Measurements from ENCODE around the gene MAD2L2.

Gene MAD2L2

DNA sequence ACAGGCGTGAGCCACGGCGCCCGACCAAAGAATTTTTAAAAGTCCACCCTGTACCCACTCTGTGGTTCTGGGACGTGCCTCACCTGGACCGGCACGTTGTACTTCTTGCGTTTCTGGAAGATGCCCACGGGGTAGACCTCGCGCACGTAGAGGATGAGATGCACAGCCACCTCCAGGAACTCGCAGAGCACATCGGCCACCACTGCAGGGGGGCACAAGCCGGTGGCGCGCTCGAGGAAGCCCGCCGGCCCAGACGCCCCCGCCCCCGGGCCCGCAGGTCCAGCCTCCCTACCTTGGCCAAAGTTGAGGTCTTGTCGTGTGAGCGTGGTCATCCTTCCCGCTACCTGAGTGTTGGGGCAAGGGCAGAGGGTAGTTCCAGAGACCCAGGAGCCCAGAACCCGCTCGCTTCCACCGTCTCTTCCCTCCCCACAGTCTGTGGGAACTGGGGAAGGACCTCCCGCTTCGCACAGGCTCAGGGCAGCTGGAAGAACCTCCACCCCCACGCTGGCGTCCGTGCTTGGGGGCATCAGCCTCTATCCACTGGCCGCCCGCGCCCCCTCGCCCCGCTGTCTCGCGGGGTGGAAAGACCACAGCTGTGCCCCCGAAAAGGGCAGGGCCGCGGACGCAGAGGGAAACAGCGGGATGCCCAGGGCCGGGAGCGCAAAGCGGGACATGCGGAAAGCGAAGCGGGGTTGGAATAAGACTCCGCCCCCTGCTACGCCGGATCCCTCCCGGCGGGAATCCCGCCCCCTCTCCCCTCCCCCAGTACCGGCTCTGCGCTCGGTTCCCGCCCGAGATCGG lies 478 bp downstream of the MAD2L2 start:
- DNase-seq: peak; percentile 82

DNA sequence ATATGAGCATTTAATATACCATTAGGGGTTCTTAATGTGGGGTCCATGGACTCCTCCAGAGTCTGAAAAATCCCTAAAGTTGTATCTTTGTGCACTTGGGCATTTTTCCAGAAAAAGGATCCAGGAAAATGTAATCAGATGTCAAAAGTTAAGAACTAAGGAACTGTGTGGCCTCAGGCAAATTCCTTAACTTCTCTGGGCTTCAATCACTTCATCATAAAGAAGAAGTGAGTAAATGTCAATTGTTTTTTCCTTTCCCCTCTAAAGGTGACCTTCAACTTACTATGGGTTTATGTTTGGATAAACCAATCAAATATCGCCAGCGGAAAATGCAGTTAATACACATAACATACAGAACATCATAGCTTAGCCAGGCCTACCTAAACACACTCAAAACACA lies 2.5 kb downstream of the MAD2L2 start:
- no peak for DNase-seq

DNA sequence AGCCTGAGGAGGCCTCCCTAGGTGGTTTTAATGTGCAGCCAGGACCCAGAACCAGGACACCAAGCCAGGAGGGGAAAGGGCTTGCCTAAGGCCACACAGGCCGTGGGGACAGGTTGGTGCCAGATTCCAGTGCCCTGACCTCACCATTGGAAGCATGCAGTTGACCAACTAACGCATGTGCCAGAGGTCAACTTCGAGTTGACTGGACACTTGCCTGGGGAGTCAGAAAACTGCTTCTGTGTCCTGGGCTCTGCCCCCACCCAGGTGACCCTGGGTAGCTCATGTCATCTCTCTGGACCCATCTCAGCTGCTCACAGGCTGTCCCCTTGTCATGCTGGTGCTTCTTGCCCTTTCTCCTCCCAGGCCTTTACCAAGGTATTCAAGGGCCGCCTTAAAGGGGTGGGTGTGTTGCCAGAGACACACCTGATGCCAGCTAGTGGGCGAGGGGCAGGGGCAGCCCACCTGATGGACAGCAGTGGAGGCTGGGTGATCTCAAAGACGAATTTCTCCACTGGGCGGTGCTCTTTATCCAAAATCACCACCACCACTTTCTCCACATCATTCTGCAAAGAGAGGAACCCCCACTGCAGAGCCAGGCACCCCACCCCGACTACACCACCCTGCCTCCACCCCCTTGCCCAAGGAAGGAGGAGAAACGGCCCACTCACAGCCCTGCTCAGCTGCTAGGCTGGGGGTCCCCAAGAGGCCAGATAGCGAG lies 4.4 kb downstream of the MAD2L2 start:
- DNase-seq: no peak

DNA sequence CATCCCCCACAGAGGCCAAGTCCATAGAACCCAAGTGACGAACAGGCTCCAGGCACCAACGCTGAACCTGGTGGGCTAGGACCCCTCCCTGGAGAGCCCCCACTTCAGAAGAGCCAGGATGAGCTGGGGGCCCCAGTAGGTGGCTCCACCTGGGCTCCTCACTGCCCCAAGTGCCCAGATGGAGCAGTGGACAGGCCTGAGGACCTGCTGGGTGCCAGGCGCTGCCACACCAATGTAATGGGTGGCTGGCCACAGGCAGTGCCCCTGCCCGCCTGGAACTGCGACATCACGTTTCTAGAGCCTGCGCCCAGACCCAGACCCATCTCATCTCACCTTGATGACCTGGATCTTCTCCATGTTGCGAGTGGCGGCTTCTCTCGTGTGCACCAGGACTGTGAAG lies 5.6 kb downstream of the MAD2L2 start:
- no peak for DNase-seq

DNA sequence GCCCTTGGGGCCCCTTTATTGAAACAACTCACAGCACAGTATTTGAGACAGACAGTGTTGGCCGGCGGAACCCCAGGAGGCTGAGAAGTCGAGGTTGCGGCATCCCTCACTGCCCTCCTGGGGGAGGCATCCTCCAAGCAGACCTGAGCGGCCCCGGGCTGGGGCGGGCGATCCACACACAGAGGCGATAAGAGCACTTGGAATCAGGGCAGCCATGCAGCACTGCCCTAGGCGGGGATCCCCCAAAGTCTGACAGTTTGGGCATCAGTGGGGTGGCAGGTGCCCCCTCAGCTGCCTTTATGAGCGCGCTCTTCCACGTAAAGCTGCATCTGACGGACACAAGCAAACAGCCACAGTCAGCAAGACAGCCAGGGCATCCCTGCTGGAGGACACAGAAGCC lies 6.5 kb downstream of the MAD2L2 start:
- DNase-seq: no peak

DNA sequence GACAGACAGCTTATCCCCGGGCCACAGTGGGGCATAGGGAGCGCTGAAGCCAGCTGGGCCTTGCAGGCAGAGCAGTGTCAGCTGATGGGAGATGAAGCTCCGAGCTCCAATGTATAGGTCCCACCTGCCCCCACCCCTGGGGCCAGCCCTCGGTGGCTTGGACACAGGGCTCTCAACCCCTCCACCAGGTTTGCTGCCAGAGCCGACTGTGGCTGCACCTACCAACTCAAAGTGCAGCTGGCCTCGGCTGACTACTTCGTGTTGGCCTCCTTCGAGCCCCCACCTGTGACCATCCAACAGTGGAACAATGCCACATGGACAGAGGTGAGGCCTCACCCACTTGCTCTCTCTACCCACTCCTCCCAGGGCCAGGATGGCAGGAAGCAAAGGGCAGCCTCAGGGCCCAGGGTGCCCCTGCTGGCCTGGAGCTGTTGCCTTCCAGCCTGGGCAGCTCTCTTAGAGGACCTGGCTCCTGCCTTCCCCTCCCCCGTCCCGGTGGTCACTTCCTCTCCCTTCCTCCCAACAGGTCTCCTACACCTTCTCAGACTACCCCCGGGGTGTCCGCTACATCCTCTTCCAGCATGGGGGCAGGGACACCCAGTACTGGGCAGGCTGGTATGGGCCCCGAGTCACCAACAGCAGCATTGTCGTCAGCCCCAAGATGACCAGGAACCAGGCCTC lies 7.7 kb downstream of the MAD2L2 start:
- no peak for DNase-seq

DNA sequence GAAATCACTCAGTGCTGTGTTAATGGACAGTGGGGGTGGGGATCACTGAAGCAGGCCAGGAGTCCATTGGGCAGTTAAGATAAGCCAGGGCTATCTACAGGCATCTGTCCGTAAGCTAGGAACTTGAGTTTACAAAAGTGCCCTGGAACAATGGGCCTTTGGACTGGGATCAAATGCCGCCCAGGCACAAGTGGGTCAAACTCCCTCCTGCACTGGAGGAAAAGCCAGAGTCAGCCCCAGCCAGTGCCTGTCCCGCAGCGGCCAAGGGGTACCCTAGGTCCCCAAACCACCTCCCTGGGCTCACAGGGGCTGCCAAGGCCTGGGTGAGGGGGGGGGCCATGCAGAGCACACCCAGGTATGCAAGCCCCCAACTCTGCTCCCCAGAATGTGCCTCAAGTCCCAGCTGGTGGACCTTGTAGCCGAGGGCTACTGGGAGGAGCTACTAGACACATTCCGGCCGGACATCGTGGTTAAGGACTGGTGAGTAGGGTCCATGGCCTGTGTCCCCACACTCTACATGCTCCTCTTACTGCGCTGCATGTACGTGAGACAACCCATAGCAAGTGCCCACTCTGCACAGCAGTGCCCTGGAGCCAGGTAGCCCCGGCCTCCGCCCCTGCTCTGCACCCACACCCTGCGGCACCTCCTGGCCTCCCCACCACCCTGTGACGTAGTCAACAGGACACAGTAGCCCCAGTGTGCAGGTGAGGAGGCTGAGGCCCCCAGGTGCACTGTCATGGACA lies 9.2 kb downstream of the MAD2L2 start:
- no peak for DNase-seq

DNA sequence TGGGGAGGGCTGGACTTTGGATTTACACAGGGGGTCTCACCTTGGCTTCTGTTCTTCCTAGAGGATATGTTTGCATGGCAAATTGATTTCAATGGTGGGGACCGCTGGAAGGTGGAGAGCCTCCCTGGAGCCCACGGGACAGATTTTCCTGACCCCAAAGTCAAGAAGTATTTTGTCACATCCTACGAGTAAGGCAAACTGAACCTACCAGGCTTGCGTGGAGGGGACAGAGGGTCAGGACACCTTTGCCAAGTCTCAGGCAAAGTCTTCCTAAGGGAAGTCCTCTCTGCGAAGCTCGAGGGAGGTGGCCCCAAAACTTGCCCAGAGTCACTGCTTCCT lies 9.8 kb downstream of the MAD2L2 start:
- no peak for DNase-seq

DNA sequence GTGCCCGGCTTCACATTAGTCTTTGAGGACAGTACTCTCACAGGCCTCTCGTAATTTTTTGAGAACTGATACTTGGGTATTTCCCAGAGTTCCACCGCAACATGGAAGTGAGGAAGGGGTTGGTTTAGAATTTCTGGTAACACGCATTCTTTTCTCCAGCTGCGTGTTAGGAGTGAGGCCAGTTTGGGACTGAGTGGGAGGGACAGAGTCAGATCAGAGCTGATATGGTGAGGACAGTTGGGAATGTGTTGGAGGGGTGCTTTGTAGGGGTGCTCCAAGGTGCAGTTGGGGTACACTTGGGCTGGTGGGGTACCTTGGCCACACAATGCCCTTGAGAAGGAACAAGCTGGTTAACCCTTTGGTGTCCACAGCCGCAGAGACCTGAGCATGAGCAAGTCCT lies 10.2 kb downstream of the MAD2L2 start:
- DNase-seq: no peak

DNA sequence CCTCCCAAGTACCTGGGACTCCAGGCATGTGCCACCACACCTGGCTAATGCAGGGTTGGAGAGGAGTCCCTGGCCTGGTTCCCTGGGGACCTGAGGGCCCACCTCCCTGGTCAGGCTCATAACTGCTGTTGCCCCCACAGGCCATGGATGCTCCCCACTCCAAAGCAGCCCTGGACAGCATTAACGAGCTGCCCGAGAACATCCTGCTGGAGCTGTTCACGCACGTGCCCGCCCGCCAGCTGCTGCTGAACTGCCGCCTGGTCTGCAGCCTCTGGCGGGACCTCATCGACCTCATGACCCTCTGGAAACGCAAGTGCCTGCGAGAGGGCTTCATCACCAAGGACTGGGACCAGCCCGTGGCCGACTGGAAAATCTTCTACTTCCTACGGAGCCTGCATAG lies 12.4 kb downstream of the MAD2L2 start:
- no peak for DNase-seq

DNA sequence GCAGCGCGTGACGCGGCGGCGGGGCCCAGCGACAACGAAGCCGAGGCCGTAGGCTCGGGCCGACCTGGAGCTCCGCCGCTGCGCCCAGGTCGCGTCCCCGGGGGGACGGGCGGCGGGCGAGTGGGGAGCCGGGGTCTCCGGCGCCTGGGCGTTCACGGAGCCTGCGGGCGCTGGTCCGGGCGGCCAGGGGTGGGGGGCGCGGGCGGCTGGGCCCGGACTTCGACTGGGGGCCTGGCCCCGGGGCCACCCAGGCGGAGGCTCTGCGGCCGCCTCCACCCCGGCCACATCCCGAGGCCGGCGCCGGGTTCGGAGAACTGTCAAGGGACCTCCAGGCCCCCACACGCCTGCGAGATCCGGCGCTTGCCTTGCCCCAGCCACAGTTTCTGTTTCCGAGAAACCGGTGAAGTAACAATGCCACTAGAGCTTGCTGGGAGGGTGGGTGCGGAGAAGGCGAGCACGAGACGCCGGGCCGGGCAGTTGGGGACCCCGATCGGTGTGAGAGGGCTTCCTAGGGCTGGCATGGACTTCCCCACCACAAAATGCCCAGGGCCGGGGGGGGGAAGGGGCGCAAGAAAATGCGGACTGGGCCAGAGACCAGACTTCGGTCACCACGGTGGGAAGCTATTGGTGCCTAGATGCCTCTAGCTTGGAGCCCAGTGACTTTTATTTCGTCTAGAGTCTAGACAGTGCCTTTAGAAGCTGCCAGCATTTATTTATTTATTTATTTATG lies 16.4 kb downstream of the MAD2L2 start:
- peak; percentile 75 for DNase-seq

DNA sequence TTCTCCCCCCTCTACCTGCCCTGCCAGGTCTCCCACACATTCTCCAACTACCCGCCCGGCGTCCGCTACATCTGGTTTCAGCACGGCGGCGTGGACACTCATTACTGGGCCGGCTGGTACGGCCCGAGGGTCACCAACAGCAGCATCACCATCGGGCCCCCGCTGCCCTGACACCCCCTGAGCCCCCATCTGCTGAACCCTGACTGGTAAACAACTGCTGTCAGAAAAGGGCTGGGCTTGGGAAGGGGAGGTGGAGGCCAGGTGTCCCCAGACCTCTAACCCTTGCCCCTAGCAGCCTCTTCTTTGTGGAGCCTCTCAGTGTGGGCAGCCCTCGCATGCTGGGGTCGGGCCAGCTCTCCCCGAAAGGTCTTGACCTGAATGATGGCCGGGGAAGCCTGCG lies 19.8 kb downstream of the MAD2L2 start:
- DNase-seq: no peak

DNA sequence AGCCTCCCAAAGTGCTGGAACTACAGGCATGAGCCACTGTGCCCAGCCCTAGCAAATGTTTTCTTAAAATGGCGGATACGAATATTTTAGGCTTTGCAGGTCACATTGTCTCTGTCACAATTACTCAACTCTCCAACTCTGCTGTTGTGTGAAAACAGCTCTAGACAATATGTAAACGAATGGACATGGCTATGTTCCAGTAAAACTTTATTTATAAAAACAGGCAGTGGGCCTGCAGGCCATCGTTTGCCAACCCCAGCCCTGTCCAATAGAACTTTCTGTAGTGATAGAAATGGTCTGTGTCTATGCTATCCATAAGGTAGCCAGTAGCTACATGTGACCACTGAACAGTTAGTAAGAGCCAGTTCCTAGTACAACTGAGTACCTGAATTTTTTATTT lies 21.2 kb downstream of the MAD2L2 start:
- no peak for DNase-seq

DNA sequence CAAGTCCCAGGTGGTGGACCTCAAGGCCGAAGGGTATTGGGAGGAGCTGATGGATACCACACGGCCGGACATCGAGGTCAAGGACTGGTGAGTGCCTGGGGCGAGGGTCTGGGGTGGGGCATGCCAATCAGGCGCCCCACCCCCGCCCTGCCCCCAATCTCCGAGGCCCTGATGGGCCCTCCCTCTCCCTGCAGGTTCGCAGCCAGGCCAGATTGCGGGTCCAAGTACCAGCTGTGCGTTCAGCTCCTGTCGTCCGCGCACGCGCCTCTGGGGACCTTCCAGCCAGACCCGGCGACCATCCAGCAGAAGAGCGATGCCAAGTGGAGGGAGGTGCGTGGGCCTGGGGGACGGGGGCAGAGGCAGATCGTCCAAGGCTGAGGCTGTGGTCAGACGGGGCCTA lies 22.4 kb downstream of the MAD2L2 start:
- DNase-seq: no peak

DNA sequence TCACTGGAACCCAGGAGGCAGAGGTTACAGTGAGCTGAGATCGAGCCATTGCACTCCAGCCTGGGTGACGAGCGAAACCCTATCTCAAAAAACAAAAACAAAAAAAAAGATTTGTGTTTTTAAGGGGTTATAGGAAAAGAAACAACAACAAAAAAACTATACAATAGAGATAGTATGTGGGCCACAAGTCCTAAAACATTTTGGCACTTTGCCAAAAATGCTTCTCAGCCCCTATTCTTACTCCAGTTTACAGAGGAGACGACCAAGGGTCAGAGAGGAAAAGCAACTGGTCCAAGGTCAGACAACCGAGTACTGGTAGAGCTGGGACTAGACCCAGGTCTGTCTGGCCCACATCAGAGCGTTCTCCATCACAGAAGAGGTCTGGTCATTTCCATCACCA lies 23.3 kb downstream of the MAD2L2 start:
- no peak for DNase-seq

DNA sequence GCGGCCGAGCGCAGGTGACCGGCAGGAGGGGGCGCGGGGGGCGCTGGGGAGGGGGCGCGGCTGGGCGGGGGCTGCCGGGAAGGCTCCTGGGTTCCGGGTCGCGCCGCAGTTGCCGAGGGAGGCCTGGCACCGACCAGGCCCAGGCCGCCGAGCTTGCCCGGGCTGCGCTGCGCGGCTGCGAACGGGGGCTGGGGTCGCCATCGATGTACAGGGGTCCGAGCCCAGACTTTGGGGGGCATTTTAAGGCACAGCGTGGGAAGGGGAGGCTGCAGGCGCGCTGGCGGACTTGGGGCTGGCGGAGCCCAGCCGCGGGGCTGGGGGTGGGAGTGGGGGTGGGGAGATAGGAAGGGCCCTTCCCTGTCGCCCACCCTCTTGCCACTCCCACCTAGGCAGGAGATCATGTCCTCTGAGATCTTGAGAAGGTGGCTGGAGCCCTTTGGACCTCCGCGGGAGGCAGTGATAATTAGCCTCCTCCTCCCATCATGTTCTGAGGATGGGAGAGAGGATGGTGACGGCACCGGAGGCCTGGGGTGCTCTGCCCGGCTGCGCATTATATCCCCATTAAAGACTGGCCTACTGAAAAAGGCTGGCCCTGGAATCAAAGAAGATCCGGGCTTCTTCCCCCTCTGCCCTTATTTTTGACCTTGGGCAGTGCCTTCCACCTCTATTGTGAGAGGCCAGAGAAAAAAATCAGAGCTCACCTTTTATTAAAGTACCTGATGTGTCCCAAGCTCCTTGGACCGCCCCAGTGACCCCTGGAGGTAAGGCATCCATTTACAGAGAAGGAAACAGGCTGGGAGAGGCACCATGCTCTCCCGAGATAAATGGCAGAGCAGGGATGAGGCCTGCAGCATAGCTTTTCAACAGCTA lies 25.8 kb downstream of the MAD2L2 start:
- DNase-seq: no peak

DNA sequence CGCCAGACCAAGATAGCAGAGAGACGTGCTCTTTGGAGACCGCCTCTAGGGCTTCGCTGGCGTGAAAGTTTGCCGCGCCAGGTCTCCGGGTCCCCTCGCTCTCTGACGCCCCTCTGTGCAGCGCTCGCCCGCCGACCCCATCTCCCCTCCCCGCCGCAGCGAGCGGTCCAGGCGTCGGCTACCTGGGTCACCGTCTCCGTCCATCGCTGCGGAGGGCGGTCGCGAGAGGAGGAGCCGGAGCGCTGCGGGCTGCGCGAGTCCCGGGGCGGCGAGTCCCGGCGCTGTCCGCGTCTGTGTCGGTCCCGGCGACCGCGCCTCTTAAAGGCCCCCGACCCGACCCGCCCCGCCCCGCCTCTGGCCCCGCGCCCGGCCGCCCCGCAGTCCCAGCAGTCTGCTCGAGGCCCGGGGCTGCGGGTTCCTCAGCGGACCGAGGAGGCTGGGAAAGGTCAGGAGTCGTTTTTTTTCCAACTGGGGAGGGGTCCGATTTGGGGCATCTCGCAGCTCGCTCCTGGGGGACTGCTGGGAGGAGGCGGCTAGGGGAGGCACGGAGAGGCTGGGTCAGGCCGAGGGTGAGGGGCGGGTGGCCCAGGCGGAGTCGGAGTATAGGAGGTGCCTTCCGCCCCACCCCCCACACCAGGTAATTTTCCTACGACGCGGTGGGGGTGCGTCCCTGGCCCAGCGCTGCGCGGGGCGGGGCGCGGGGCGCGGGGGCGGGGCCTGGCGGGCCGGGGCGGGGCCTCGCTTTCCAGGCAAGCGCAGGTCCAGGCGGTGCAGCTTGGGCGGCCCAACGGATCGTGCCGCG lies 26.6 kb downstream of the MAD2L2 start, which contains the start of the genes FBXO2 and FBXO44:
Gene FBXO2 (minus strand): TSS at position 293 of the 802 bp plus-strand sequence. CDS start 89 bp downstream, at position 204.
Gene FBXO44 (plus strand): TSS at position 741 of the 802 bp plus-strand sequence. CDS start 959 bp downstream, outside the sequence.
- DNase-seq: peak; percentile 47

DNA sequence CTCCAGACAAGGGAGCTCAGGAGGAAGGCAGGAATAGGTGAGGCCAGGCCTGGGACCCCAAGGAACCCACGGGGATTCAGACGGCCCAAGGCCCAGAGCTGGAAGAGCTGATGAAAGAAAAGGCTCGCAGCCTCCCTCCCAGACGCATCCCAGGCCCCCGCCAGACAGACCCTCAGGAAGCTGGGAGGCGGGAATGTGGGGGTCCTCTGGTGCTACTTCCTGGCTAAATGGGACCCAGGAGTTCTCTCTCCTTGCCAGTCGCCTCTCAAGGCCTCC lies 27.1 kb downstream of the MAD2L2 start:
- no peak for DNase-seq

DNA sequence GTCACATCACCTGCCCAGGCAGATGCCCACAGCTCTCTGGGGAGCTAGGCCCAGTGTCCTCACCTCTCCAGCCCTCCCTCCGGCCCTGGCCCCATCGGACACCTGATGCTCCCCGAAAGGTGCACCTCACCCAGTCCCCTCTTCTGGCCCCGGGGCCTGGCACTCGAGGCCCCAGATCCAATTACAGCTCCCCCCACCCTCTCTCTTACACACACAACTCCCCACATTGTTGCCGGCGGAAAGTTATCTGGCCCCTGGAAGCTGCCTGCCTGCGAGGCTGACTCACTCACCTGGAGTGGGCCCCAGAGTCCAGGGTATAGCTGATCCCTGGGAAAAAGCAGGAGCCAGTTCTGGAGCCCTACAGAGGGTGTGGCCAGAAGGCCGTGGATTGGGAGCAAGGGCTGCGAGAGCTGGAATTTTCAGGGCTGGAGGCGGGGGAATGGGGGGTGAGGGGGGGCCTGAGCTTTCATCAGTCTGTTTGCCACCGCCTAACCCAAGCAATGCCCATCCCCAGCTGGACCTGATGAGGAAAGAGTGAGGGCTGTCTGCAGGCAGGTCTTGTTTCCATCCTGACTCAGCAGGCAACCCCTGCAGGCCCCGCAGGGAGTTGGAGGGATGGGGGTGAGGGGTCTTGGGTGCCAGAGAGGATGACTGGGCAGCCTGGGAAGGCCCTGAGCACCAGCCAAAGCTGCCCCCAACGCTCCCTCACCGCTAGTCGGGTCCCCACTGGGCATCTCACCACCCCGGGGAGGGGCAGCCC lies 27.7 kb downstream of the MAD2L2 start:
- no peak for DNase-seq

DNA sequence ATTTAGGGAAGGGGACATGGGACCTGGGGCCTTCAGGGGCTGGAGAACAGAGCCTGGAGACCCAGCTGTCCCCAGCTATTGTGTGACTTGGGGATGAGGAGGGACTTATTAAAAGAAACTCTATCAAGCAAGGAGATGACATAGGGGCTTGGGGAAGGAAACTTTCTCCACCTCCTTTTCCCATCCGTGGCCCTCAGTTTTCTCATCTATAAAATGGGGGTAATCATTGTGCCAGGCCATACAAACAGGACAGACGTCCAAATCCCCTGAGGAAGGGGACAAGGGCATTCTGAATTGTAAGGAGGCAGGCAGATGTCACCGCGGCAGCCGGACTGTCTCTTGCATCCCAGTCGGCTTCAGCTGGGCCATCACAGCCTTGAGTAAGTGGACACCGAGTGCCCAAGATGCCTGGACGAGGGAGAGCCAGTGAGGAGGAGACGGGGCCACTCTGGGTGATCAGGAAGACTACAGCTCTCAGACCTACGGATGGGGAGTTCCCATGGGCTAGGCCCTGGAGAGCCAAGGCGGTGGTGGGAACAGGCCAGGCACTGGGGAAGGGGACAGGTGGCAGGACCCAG lies 28.7 kb downstream of the MAD2L2 start:
- no peak for DNase-seq
